RPMI7951 (cell line): ENCODE measurements around the gene GRID1. TPM values are rescaled to one million over a fixed set of nuclear protein-coding genes. Genes with fewer than 3 reads are reported as not detected.

Experiments used
- DNase-seq: peaks from one replicate; pipeline ENCODE4 v3.0.0-alpha.2; 2012; ENCODE audit warnings: low read depth
- total RNA-seq: library from RNA; depleted of rRNA; stranded (reverse); fragments of >200 nt; shearing (Covaris generic); gene quantifications from 2 replicates; pipeline ENCODE4 v1.2.3, GENCODE V29; 2014

GRID1 gene
- total RNA-seq, 1 experiment from 2014 or later = not detected

DNA sequence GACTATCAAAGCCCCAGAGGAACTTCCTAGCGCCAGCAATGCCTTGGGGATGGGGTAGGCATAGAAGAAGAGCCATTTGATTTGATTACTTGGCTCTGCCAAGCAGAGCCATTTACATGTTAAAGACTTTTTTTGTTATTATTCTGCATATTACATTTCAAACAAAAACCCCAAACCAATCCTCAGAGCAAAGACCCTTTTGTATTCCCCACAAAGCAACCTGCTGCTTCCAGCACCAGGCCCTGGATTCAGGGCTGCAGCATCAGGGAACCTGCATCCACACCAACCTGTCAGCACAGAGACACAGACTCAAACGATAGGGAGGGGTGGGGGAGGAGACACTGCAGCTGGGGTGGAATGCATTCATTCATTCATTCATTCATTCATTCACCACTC lies 73.2 kb downstream of the GRID1 start:
- no peak for DNase-seq

DNA sequence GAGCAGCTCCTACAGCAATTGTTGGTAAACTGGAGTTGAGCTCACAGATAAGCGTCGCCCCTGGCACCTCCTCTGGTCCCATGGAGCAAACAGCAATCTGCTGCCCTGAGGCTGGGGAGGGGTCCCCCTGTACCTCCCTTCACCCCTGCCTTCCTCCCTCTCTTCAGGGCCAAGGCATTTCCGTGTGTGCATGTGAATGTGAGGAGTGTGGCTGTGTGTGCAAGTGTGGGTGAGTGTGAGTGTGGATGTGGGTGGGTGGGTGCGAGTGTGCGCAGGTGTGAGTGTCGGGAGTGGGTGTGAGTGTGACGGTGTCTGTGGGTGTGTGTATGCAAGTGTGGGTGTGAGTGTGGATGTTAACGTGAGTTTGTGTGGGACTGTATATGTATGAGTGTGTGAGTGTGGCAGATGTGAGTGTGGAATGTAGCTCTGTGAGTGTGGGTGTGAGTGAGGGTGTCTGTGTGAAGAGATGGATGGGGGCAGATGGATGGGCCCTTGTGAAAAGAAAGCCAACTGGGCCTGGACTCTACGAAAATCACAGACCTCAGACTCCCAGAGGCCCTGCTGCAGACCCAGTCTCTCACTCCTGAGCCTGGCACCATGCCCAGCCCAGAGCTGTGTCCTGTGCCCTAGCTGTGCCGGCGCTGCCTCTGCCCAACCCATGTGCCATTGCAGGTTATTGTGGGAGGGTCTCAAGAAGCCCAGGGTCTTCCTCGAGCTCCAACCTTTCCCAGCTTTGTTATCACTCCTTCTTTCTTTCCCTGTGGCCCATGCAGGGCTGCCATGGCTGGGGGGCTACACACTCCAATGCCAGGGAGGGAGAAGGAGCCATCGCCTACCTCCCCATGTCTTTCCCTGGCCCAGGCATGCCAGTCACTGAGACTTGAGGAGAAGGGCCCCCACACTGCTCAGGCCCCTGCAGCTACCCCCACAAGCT lies 73.9 kb downstream of the GRID1 start:
- DNase-seq = no peak

DNA sequence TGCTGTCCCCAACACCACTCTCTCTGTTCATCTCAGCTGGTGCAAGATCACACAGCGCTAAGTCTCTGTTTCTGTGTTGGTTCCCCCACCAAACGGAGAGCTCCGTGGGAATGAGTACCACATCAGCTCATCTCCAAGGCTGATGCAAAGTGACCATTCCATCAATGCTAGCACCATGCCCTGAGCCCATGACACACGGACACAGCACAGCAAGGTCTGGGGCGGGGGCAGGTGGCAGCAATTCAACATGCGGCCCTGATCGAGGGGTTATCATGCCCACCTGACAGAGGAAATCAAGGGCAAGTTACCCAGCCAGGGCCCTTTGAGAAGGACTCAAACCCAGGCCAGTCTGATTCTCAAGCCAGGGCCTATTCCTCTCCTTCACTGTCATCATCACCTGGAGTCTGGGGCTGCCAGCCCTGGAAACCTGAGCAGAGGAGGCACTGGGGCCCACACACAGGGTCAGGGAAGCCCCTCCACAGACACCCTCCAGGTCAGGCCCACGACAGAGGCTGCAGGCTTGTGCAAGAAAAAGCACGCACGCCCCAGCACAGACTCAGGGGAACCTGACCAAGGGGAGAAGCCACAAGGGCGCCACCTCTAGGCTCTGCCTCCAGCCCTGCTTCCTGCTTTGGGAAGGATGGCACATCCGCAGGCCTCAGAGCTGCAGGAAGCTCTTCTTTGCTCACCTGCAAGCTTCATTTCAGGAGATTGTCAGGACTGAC lies 74.8 kb downstream of the GRID1 start:
- DNase-seq = no peak

DNA sequence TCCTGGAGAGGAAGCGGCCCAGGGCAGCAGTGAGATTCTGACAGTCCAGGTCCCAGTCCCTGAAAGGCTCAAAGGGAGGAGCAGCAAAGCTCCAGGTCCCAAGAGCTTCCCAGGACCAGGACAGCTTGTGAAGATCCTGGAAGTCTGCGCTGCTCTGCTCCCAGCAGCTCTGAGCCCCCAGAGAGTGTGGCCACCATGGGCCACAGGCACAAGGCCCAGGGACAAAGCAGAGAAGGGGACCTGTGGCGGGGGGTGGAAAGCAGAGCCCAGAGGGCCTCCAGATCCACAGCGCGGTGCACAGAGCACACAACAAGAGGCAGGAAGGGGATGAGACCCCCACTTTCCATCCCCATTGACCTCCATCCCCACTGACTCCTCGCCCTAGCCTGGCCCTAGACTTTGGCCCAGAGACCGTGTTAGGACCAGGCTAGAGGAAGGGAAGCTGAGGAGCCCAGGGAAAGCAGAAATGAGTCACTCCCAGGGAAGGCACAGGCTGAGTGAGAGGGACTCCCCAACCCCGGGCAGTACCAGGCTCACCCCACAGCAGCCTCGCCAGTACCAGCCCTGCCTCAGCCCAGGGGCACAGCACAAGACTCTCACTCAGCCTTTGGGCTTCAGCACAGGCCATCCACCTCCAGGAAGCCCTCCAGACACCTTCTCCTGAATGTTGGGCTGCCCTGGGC lies 75.5 kb downstream of the GRID1 start:
- DNase-seq = no peak

DNA sequence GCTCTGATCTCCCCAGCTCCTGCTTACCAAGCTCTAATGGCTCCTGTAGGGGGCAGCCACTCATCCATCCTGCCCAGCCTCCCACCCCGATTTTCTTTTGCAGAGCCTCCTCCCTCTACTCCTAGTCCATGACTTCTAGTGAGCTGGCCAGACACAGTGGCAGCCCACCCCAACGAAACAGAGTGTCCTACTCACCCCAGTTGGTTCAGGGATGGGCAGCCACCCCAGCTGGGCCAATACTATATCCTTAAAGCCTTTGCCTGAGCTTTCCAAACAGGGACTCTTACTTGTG lies 77.1 kb downstream of the GRID1 start:
- DNase-seq = no peak

DNA sequence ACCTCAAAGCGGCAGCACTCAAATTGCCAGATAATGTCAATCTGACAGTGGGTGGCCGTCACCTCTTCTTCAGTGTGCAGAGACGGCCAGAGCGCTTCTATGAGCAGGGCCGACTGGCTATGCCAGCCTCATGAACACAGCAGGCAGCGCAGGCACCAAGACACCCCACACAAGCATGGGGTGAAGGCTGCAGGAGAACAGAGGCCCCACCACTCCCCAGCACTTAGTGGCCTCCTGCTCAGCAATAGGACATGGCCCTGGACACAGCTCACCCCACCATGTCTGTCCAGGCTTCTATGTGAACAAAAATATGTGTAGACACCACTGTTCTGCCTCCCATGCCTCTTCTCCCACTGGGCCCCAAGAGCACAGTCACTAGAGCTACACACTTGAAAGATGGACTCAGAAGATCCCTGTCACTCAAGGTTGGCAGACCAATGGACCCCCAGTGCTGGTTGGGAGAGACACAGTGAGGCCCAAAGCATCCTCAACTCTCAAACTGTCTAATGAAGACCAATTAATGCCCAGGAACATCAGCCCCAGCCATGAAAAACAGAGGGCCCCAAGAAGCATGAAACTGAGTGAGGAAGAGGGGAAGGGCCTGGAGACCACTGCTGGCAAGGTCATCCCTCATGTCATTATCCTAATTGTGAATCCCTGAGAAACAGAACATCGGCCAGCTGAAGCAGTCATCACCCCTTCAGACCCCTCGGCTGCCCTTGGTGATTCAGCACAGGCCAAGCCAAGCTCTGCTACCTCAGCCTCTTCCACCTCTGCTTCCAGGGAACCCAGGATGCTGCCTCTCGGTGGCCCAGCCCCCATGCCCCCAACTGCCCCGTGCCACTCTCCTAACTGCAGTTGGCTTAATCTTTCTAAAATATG lies 77.7 kb downstream of the GRID1 start:
- DNase-seq = no peak

DNA sequence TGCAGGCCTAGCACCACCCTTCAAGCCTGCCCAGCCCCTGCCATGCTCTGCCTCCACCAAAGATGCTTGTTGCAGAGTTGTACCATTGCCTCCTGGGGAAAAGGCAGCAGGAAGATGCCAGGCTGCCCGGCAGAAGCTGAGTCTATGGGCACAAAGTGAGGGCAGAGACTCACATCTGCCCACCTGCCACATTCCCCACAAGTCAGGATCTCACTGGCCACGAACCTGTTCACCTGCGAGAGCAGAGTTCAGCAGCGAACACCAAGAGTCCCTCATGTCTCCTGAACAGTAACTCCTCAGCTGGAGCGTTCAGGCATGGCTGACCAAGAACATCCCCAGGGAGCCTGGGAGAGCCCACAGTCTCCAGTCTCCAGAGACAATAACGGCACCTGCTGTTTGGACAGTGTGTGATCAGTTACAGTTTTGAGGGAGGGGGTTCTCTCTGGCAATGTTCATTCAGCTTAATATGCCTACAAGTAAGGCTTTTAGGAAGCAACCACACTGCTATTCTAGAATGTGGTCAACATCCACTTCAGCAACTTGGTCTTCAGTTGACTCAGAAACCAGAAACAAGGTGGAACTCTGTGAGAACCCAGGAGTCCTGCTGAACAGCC lies 78.5 kb downstream of the GRID1 start:
- no peak for DNase-seq

DNA sequence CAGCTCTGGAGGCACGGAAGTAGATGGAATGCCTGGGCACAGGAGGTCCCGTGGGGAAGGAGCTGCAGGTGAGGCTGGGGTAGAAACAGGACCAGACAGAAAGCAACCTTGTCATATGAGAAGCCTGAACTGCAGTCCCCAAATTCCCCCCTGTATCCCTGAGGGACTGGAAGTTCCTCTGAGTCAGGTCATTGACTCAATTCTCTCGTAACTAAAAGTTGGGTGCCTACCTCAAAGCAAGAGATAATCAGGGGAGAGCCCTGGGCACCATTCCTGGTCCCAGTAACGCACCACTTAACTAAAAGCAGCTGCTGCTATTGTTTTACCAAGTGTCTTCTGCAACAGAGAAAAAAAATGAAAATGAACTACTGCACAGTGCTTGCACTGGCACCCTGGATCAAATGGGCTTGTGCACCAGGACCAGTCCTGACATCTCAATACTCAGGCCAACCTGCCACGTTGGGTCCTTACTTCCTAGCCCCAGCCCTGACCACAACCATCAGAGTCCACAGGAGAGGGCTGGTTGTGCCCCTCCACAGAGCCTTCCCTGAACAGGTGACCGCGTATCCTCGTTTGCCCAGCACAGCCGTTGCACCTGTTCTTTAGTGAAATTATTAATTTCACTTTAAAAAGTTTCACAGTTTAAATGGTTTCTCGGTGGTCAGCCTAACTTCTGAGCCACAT lies 79.3 kb downstream of the GRID1 start:
- no peak for DNase-seq

DNA sequence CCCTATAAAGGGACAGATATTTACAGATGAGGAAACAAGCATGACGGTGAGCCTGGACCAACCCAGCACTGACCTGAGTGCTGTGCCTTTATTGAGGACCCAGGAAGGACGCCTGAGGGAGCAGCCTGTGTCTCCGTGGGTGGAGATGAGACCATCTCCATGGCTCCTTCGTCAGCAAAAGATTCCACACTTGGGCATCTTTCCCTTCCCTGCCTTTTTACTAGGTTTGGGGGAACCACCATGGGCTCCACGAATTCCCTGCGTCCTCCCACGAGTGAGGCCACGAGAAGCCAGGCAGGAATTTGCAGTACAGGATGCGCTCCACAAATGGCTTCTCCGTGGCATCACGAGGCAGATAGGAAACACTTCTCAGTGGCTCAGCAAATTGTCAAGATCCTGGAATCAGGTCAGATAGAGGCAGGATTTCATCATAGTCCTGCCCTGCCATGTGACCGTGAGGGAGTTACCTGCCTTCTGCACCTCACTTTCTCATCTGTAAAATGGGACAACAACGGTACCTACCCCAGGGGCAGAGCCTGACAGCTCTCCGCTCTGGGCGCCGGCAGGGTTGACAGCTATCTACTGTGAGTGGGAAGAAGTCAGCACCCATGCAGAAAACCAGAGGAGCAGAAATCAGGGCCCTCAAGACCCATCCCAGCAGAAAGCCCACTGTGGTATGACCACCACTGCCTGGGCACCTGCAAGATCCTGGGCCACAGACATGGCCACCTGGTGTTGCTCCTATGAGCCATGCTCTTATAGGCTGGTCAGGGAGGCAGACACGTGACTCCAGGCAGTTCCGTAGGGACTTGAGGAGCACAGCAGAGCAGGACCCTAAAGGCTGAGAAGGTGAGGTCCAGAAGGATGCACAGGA lies 80.1 kb downstream of the GRID1 start:
- DNase-seq = no peak

DNA sequence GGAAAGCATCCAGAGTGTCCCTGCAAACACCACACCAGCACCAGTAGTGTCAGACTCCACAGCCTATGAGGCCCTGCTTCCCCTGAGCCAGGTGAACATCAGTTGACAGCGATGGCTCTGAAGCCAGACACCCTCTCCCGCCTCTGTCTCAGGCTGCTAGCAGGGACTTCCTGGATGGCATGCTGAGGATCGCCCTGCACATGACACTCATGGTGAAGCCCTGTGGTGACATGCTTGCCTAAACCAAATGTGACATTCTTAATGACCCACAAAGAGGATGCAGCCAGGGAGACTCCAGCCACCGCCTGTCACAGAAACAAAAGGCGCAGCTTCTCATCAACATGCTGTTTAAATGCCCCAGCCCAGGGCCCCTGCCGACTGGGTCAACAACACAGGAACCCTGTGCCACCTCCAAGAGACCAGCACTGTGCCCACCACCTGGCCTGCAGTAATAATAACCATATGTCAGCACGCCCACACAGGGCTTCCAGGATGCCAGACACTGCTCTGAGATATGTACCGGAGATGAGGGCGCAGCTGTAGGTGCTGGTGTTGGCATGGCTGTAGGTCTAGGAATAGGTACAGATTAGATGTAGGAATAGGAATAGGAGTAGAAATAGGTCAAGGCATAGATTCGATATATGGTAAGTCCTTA lies 81.3 kb downstream of the GRID1 start:
- DNase-seq = no peak

DNA sequence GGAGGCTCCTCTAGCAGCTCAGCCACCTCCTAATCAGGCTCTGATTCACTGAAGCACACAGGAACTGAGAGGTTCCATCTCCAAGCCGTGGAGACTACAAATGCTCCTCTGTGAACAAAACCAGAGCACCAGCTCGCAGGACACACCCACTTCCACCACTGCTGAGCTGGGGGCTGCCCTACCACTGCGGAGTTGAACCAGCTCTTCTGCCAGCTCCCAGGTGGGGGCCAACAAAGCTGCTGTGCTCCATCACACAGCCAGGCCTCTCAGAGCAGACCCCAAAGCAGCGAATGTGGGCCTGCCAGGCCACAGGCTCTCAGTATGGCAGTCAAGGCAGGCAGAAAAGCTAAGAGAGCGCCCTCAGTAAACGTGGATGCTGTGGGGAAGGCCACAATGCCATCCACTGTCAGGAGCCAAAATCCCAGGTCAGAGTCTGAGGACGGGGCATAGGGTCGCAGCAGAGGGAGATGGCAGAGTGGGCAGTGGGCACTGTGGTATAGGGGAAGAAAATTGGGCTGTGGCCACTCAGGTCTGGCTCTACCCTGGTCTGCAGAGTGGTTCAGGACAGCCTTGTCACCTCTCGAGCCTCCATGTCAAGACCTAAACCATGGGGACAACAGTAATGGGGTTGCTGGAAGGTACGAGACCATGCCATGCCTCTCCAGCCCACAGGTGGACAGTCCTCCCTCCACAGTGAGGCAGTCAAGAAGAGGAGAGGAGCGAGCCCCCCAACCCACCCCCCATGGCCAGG lies 82.1 kb downstream of the GRID1 start:
- DNase-seq = no peak

DNA sequence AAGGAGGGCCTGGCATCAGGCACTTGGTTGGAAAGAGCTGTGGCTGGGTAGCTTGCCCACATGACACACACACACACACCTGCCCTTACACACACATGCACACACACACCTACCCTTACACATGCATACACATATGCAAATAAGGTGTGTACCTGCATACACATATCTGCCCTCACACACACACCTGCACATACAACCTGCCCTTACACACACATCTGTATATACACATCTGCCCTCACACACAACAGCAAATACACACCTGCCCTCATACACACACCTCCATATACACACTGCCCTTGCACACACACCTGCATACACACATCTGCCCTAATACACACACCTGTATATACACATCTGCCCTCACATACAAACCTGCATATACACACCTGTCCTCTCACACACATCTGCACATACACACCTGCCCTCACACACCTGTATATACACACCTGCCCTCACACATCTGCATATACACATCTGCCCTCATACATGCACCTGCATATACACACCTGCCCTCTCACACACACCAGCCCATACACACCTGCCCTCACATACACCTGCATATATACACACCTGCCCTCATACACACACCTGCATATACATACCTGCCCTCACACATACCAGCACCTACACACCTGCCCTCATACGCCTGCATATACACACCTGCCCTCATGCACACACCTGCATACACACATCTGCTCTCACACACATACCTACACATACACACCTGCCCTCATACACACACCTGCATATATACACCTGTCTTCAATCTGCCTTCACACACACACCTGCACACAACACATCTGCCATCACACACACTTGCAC lies 82.9 kb downstream of the GRID1 start:
- no peak for DNase-seq

DNA sequence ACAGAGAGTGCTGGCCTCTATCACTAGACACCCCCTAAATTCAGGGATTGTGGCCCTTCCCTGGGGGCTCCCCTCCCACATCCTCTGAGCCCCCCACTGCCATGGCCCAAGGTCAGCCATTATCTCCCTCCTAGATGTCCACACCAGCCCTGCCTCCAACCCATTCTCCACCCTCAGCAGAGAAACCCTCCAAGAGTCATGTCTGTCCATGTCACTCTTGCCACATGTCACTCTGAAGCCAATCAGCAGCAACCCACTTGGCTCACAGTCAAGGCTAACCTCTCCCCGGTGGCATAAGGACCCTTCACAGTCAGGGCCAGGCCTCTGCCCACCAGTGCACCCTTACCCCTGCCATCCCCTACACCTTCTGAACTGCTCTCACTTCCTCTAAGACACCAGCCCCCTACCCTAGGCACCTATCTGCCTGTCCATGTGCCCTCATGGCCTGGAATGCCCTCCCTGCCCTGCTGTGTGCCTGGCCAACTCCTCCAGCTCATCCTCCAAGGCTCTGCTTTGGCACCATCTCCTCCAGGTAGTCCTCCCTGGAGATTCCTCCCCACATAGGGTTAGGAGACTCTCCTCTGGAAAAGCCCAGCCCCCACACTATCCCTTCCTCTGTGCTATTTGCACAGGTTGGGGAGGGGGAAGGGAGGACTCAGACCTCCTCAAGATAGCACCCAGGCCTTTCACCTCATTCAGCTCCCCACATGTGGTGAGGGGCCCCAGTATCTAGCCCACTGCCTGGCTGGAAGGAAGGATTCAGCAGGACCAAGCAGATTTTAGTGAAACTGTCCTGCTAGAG lies 83.7 kb downstream of the GRID1 start:
- DNase-seq = no peak

DNA sequence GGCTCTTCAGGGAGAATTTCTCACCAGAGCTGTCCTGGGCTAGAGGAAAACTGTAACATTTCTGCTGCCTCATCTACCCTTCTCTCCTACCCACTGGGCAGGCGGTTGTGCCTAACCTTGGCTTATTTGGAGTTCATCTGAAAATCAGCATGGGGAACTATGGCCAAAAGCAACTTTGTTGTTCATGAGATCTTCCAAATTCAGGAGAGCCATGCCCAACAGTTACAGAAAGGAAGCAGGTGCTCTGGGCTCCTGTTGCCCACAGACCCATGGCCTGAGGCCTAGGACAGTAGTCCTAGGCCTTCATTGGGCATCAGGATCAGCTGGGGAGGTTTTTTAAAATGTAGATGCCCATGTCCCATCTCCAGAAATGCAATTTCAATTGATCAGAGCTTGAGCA lies 85.2 kb downstream of the GRID1 start:
- no peak for DNase-seq

DNA sequence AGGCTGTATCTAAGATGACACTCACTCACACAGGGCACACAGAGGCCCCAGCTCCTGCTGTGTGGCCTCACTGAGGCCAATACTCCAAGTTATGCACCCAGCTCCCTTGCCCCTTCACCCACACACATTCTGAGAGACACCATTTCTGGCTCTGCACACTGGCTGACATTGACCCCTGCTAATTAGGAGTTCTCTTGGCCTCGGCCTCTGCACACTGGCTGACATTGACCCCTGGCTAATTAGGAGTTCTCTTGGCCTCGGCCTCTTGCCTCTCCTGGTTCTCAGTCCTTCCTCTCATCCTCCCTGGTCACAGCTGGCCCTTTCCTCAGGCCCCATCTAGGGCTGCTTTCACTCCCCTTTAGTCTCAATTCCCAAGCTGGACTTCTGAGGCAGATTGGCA lies 97.3 kb downstream of the GRID1 start:
- DNase-seq = no peak

DNA sequence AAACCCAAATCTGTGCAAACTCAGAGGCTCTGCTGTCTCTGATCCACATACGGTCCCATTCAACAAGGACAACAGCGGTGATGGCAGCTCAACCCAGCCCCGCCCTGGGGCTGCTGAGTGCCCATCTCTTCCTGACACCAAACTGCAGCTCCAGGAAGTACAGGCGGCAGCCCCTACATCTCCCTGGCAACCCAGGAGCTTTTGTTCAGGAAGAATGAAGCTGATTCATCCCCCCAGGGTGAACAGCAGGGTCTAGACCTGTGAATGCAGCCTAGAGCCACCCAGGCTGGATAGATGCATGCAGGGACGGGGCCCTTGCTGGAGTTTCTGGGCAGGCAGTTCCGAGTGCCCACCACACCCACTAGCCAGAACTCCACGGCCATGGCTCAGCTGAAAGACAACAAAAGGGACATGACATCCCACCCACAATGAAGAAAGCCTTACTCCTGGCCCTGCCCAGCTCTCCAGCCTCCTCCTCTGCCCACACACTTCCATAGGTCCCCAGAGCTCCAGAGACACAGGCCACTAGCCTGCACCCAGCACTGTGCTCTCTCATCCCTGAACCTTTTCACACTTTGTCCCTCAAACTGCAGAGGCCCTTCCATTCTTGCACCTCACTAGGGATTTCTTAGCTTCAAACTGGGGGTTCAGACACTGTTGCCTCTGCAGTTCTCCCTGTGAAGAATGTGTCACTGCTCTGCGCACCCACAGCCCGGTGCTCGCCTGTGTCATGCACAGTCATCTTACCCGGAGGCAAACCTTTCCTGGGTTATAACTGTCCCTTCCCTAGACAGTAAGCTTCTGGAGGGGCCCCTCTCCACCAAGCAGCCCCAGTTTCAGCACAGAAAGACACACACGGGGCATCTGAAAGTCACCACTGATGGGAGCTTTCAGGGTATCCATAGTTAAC lies 99.1 kb downstream of the GRID1 start:
- DNase-seq = no peak
